ENCODE measurements around the gene CENPB.

The CENPB gene

GRCh38 chr20:3766422-3767109, 20.0 kb downstream of the CENPB start:
- no peak for DNase-seq (ENCODE audit: low read depth)

GRCh38 chr20:3765171-3765882, 21.2 kb downstream of the CENPB start:
- no peak for DNase-seq (ENCODE audit: low read depth)

DNA sequence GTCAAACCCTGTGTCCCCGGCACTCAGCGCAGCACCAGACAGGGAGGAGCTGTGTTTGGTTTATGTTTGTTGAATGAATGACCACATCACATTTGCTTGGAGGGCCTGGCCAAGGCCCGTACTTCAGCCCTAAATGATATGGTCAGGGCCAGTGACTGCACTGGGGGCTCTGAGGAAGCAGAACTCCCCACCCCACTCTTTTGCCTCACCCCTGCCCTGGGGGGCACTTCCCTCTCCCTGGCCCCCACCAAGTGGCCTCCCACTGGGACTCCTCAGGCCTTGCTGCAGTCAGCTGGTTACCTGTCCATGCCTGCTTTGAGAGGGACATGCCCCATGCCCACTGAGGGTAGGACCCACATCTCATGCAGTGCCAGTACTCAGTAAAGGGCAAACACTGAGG, 21.9 kb downstream of the CENPB start:
- no peak for DNase-seq (ENCODE audit: low read depth)

GRCh38 chr20:3763671-3764601, 22.6 kb downstream of the CENPB start:
- no peak for DNase-seq (ENCODE audit: low read depth)

GRCh38 chr20:3760655-3761348, 25.7 kb downstream of the CENPB start:
- DNase-seq (ENCODE audit: low read depth), result no peak

- DNase-seq (ENCODE audit: low read depth), result no peak
Measured at GRCh38 chr20:3759884-3760283, 26.7 kb downstream of the CENPB start.

DNA sequence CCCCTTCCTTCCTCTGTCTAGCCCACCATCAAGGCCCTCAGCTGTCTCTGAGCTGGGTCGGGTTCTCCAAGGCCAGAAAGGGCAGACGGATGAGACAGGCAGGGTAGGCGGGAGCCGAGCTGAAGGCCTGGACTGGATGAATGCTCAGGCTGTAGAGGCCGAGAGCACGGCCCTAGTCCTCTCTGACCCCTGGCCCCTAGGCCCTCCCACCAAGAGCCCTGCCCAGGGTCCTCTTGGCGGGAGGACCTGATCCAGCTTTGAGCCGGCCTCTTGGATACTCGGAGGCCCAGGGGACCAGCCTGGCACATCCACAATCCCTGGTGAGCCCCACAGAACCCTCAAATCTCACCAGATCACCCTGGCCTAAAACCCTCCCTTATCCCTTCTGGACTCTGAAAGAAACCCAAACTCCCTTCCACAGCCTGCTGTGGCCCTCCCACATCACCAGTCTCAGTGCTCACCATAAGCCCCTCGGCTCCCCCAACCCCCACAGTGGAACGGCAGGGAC, 27.2 kb downstream of the CENPB start:
- DNase-seq (ENCODE audit: low read depth), result no peak

DNA sequence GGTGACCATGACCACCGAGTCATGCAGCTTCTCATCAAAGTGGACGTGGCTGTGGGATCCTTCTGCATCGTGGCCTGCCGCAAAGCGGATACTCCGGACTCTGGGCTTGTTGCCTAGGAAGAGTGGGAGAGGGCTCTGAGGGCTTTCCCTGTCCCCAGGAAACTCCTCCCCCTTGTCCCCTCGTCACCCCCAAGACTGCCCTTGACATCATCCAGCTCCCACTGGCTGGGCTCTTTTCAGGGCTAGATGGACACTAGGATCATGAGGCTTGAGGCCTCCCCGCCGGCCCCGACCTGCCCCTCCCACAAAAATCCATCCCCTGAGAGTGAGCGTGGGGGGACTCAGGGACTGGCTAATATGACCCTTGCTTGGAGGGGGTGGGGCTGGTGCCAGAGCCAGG, 28.0 kb downstream of the CENPB start:
- DNase-seq (ENCODE audit: low read depth), result no peak

DNA sequence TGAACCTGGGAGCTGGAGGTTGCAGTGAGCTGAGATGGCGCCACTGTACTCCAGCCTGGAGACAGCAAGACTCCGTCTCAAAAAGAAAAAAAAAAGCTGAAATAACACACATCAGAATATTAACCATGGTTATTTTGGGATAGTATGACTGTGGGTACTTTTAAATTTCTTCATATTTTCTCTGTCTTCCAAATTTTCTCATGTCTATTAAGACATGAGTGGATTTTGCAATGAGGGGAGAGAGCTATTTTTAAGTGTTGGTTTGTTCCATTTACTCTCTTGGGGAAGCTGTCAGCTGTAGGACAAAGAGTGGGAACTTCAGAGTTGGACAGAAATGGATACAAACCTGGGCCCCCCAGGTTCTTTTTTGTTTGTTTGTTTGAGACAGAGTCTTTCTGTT, 29.3 kb downstream of the CENPB start:
- DNase-seq (ENCODE audit: low read depth), result no peak

DNA sequence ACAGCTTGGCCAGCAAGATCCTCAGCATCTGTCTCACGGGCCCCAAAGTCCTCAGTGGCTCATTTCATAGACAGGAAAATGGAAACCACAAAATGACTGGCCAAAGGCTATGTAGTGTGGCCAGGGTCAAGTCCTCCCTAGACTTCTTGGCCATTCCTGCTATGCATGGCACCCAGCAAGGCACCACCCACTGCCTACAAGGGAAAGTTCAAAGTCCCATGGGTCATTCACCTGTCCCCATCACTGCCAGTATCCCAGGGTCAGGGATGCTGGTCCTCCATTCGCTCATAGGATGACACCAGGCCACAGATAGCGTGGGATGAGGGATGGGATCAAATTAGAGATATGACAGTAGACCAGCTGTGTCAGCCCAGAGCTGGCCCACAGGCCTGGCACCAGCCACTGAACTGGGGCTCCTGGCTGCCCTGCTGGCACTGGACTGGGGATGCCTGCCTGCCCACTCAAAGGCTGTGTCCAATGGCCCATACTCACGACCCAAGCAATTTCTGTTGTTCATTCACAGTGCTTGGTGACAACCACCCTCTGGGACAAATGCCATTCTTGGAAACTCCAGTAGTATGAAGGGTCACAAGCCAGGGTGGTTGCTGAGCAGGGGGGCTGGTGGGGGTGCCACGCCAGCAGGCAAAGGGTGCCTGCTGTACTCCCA, 30.6 kb downstream of the CENPB start:
- DNase-seq (ENCODE audit: low read depth), result no peak

GRCh38 chr20:3755269-3755668, 31.3 kb downstream of the CENPB start:
- DNase-seq (ENCODE audit: low read depth), result no peak

- no peak for DNase-seq (ENCODE audit: low read depth)
Measured at GRCh38 chr20:3754276-3754630, 32.3 kb downstream of the CENPB start.

DNA sequence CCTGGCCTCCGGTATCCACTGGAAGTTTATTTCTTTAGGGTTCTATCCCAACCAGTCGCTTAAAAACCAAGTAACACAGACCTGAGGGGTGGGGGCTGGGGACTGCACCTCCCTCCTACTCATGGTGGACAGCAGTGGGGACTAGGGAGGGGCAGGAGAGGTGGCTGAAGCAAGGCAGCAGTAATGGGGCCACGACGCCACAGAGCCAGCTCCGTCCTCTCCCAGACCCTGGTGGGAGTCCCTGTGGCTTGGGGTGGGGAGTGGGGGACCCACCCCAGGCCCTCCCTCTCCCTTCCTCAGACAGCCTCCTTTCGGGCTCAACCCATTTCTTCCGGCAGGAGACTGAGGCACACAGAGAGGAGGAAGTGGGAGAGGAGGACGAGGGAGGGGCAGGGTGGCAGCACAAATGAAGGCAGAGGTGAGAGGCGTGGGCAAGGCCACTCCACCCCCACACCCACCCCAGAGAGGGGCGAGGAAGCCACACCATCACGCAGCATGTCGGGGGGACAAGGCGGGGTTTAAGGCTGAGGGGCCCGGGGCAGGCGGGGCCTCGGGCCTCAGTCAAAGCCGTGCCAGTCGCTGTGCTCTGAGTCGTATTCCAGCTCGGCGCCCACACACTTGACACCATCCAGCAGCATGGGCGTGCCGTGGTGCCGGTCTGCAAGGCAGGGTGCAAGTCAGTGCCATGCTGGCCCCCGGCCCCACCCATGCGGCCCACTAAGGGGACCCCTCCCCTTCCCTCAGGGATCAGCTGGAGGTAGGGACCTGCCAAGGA, 32.9 kb downstream of the CENPB start:
- no peak for DNase-seq (ENCODE audit: low read depth)

- DNase-seq (ENCODE audit: low read depth), result peak; percentile 45
Measured at GRCh38 chr20:3753098-3753497, 33.4 kb downstream of the CENPB start.

- DNase-seq (ENCODE audit: low read depth), result no peak
Measured at GRCh38 chr20:3752386-3752759, 34.2 kb downstream of the CENPB start.

DNA sequence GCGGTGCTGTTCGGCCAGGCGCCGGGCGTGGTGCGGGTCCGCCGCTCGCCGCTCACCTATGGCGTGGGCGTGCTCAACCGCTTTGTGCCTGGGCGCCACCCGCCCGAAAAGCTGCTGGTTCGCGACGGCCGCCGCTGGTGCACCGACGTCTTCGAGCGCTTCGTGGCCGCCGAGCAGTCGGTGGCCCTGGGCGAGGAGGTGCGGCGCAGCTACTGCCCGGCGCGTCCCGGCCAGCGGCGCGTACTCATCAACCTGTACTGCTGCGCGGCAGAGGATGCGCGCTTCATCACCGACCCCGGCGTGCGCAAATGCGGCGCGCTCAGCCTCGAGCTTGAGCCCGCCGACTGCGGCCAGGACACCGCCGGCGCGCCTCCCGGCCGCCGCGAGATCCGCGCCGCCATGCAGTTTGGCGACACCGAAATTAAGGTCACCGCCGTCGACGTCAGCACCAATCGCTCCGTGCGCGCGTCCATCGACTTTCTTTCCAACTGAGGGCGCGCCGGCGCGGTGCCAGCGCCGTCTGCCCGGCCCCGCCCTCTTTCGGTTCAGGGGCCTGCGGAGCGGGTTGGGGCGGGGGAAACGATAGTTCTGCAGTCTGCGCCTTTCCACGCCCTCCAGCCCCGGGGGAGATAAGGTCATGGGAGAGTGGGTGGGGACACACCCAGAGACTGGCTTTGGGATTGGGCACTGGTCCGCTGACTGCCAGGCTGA, 34.7 kb downstream of the CENPB start:
- no peak for DNase-seq (ENCODE audit: low read depth)

- DNase-seq (ENCODE audit: low read depth), result no peak
Measured at GRCh38 chr20:3751305-3751674, 35.2 kb downstream of the CENPB start.

GRCh38 chr20:3749689-3750531, 36.6 kb downstream of the CENPB start:
- DNase-seq (ENCODE audit: low read depth), result no peak

GRCh38 chr20:3749087-3749688, 37.4 kb downstream of the CENPB start:
- DNase-seq (ENCODE audit: low read depth), result no peak
